Subcutaneous abdominal adipose tissue (tissue), 5 donors: Measurements from ENCODE around the gene WDR73.

Source experiments
- H3K27ac ChIP-seq: one replicate; pipeline ENCODE4 v1.7.0; 2013; ENCODE audit warnings: low read depth, mild to moderate bottlenecking, inconsistent platforms, low read length, moderate library complexity
- H3K27me3 ChIP-seq, 5 donors: one replicate each; pipeline ENCODE4 v1.7.0; 2013; ENCODE audit warnings: low read length in 5 of 5, inconsistent platforms in 1 of 5; ENCODE audit not compliant: control insufficient read depth in 5 of 5, insufficient read depth in 4 of 5
- H3K36me3 ChIP-seq, 5 donors: one replicate each; pipeline ENCODE4 v1.7.0; 2013; ENCODE audit warnings: low read length in 5 of 5; ENCODE audit not compliant: control insufficient read depth in 5 of 5, insufficient read depth in 5 of 5
- H3K4me1 ChIP-seq, 5 donors: one replicate each; pipeline ENCODE4 v1.7.0; 2013; ENCODE audit warnings: low read length in 5 of 5, mild to moderate bottlenecking in 3 of 5, moderate library complexity in 1 of 5; ENCODE audit not compliant: control insufficient read depth in 5 of 5, insufficient read depth in 5 of 5
- H3K4me3 ChIP-seq, 5 donors: one replicate each; pipeline ENCODE4 v1.7.0; 2013; ENCODE audit warnings: low read length in 5 of 5, low read depth in 1 of 5
- H3K9ac ChIP-seq, 5 donors: one replicate each; pipeline ENCODE4 v1.7.0; 2013; ENCODE audit warnings: low read length in 5 of 5, mild to moderate bottlenecking in 4 of 5, moderate library complexity in 3 of 5
- H3K9me3 ChIP-seq, 5 donors: one replicate each; pipeline ENCODE4 v1.7.0; 2013; ENCODE audit warnings: low read length in 5 of 5; ENCODE audit not compliant: control insufficient read depth in 5 of 5
- donor health status: healthy.
- donor health status: healthy.
- donor health status: healthy.
- donor health status: healthy.
- donor health status: healthy.

WDR73 gene

DNA sequence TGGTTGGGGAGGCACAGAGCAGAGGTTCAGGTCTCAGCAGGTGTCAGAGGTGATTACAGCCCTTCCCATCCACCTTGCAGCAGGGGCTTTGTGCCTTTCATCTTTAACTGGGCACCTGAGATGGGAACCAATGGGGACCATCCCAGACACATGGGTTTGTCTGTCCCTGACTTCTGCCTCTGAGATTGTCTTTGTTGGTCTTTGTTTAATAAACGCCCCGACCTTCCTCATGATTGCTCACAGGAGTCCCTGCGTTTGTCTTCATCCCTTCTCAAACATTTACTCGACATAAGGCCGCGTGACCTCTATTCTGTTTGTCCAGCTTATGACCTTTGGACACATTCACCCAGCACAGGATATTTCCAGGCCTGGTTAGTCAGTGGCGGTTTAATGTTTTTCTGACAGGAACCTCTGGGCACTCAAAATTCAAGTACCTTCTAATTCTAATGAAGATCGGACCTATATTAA lies 47.4 kb downstream of the WDR73 start:
- H3K9me3 ChIP-seq: no peaks in the 10 kb centered on the region
- H3K27ac ChIP-seq: peak overlapping the region; percentile 79
- peaks cover 7 to 52% (median 37%) of the 10 kb centered on the region in 5 donors for H3K4me1 ChIP-seq
- H3K9ac ChIP-seq: peak overlapping the region in 3 of 5 donors; percentile 11 to 61 (median 48)
- H3K27me3 ChIP-seq: no peaks in the 10 kb centered on the region
- peaks cover 0 to 25% (median 15%) of the 10 kb centered on the region in 5 donors for H3K36me3 ChIP-seq
- H3K4me3 ChIP-seq: no peak overlapping the region

DNA sequence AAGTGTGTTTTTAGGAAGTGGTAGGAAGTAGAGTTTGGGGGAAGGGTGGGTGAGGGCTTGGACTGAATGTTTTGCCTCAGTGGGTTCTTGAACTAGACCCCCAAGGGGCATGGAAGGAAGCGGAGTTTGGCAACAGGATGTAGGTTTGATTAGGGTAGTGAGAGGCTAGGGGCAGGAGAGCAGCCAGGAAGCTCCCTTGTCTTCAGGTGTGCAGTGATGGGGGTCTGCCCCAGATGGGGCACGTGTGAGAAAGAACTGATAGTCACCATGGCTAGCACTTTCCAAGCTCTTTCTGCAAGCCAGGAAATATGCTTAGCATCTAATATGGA lies 48.6 kb downstream of the WDR73 start:
- no peaks in the 10 kb centered on the region for H3K9me3 ChIP-seq
- H3K27ac ChIP-seq: peak overlapping the region; percentile 79
- H3K36me3 ChIP-seq: peaks cover 0 to 25% (median 15%) of the 10 kb centered on the region in 5 donors
- H3K27me3 ChIP-seq: no peaks in the 10 kb centered on the region
- peak overlapping the region in 1 of 5 donors; percentile 2 for H3K4me3 ChIP-seq
- peak overlapping the region in 3 of 5 donors; percentile 15 to 56 (median 49) for H3K9ac ChIP-seq
- H3K4me1 ChIP-seq: peaks cover 7 to 62% (median 45%) of the 10 kb centered on the region in 5 donors

DNA sequence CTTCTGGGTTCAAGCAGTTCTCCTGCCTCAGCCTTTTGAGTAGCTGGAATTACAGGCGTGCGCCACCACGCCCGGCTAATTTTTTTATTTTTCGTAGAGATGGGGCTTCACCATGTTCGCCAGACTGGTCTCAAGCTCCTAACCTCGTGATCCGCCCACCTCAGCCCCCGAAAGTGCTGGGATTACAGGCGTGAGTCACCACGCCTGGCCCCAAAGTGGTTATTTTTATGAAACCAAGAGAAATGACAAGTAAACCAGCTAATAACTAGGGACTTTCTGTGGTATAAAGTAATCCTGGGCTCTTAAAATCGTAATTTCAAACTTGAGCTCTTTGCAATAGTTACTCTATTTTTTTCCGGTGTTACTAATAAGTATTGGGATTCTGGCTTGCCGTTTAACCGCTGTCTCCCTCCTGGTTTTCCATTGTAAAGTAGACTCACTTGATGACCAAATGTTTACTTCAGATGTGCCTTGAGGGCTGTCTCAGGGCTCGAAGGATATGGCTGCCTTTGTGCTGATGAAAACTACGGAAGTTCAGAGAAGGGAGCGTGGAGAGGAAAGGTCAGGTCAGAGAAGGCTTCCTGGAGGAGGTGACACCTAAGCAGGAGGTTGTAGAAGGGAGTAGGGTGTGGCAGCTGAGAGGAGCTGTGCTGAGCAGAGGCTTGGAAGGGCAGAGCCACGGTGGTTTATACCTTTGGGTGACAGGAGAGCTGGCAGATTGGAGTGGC lies 49.1 kb downstream of the WDR73 start:
- no peaks in the 10 kb centered on the region for H3K27me3 ChIP-seq
- H3K4me3 ChIP-seq: peak overlapping the region in 2 of 5 donors; percentile 2 to 18
- H3K4me1 ChIP-seq: peaks cover 7 to 64% (median 47%) of the 10 kb centered on the region in 5 donors
- H3K9ac ChIP-seq: peak overlapping the region in 3 of 5 donors; percentile 15 to 56 (median 49)
- peaks cover 0 to 25% (median 15%) of the 10 kb centered on the region in 5 donors for H3K36me3 ChIP-seq
- no peaks in the 10 kb centered on the region for H3K9me3 ChIP-seq
- peak overlapping the region; percentile 79 for H3K27ac ChIP-seq

GRCh38 chr15:84603630-84604379 lies 50.3 kb downstream of the WDR73 start:
- H3K36me3 ChIP-seq: peaks cover 0 to 25% (median 13%) of the 10 kb centered on the region in 5 donors
- peak overlapping the region; percentile 54 for H3K27ac ChIP-seq
- H3K27me3 ChIP-seq: no peaks in the 10 kb centered on the region
- H3K4me1 ChIP-seq: peaks cover 5 to 63% (median 45%) of the 10 kb centered on the region in 5 donors
- no peaks in the 10 kb centered on the region for H3K9me3 ChIP-seq
- H3K4me3 ChIP-seq: peak overlapping the region in 1 of 5 donors; percentile 25
- H3K9ac ChIP-seq: no peak overlapping the region

GRCh38 chr15:84601555-84601838 lies 52.6 kb downstream of the WDR73 start:
- H3K9ac ChIP-seq: peak overlapping the region in 4 of 5 donors; percentile 78 to 90 (median 86)
- H3K9me3 ChIP-seq: no peaks in the 10 kb centered on the region
- H3K27me3 ChIP-seq: no peaks in the 10 kb centered on the region
- peaks cover 0 to 64% (median 36%) of the 10 kb centered on the region in 5 donors for H3K4me1 ChIP-seq
- peaks cover 0 to 22% (median 11%) of the 10 kb centered on the region in 5 donors for H3K36me3 ChIP-seq
- peak overlapping the region; percentile 73 for H3K27ac ChIP-seq
- peak overlapping the region; percentile 74 to 94 (median 93) for H3K4me3 ChIP-seq

DNA sequence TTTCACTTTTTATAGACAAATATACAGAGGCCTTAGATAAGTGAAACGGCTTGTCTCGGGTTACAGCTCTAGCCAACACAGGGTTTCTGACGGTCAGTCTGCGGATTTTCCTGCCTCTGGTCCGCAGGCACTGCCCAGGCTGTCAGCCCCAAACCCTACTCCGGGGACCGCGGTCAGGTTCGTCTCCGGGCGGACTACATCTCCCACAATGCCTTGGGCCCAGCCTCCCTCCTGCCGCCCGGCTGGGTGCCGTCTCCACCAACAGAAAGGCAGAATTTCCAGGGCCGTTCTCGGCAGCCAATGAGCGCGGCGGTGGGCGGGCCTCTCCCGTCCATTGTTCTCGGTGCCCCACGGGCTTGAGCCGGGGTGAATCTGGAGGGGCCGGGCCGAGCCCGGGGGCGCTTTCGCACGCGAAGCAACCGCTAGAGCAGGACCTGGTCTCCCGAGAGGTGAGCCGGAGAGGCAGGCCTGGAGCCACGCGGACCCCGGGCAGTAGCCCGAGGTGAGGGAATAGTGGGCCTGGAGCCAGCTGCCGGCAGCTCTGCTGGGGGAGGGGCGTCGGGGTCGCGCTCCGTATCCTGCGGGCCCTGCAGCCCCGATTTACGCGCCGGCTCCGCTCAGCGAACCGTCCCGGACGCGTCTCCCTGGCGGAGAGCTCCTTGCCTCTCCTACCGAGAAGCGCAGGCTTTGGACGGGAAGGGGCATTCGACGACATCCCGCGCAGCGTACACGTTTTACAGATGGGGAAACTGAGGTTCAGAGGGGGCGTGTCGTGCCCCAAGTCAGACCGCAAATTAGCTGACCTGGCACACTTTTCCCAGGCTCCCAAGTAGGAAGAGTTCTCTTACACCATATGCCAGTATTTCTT lies 53.2 kb downstream of the WDR73 start, which contains the start of gene ZSCAN2:
Gene ZSCAN2 (plus strand): TSS at position 323 of the 868 bp plus-strand sequence. CDS start 2,919 bp downstream, outside the sequence.
- Histone ChIP-seq H3K9me3 (no peaks in the 10 kb centered on the region), H3K27ac (peak within 1 kb of the TSS; percentile 73), H3K36me3 (peaks cover 0 to 18% (median 11%) of the 10 kb centered on the region in 5 donors), H3K4me1 (peaks cover 1 to 61% (median 30%) of the 10 kb centered on the region in 5 donors), H3K9ac (peak within 1 kb of the TSS; percentile 32 to 90 (median 86)), H3K4me3 (peak within 1 kb of the TSS; percentile 74 to 98 (median 93)), H3K27me3 (no peaks in the 10 kb centered on the region)

- H3K27ac ChIP-seq: peak overlapping the region; percentile 73
- peak overlapping the region in 4 of 5 donors; percentile 73 to 90 (median 76) for H3K9ac ChIP-seq
- peaks cover 2 to 61% (median 32%) of the 10 kb centered on the region in 5 donors for H3K4me1 ChIP-seq
These were observed 53.8 kb downstream of the WDR73 start for GRCh38 chr15:84600331-84600686.

GRCh38 chr15:84599906-84600305 lies 54.2 kb downstream of the WDR73 start:
- no peaks in the 10 kb centered on the region for H3K9me3 ChIP-seq
- no peaks in the 10 kb centered on the region for H3K27me3 ChIP-seq
- H3K27ac ChIP-seq: no peak overlapping the region
- peak overlapping the region in 1 of 5 donors; percentile 78 for H3K9ac ChIP-seq
- H3K4me1 ChIP-seq: peaks cover 2 to 57% (median 29%) of the 10 kb centered on the region in 5 donors
- H3K36me3 ChIP-seq: peaks cover 0 to 12% (median 8%) of the 10 kb centered on the region in 5 donors
- peak overlapping the region in 2 of 5 donors; percentile 44 to 93 for H3K4me3 ChIP-seq

More at GRCh38 chr15:84600331-84600686, 53.8 kb downstream of the WDR73 start:
- H3K4me3 ChIP-seq: peak overlapping the region; percentile 74 to 98 (median 93)
- no peaks in the 10 kb centered on the region for H3K9me3 ChIP-seq
- H3K36me3 ChIP-seq: peaks cover 0 to 14% (median 9%) of the 10 kb centered on the region in 5 donors
- H3K27me3 ChIP-seq: no peaks in the 10 kb centered on the region

- Histone ChIP-seq H3K4me3 (no peak overlapping the region), H3K9ac (no peak overlapping the region), H3K4me1 (peaks cover 2 to 53% (median 24%) of the 10 kb centered on the region in 5 donors), H3K27me3 (no peaks in the 10 kb centered on the region), H3K36me3 (peaks cover 0 to 6% (median 3%) of the 10 kb centered on the region in 5 donors), H3K9me3 (no peaks in the 10 kb centered on the region), H3K27ac (no peak overlapping the region)
These were observed 55.1 kb downstream of the WDR73 start for GRCh38 chr15:84598993-84599392.
